HEK293 (cell line): ENCODE results near the gene NRN1L.
A peak's percentile ranks its signal among the peaks of the same experiment; 100 is the strongest.

ENCODE experiments used
- BCL11B ChIP-seq: fragments of 450-650 bp; formaldehyde crosslinking; IDR thresholded peaks from 2 replicates; pipeline ENCODE4 v1.5.1; 2016; ENCODE audit warnings: low read depth, missing biosample characterization, missing genetic modification characterization
- GLI4 ChIP-seq: fragments of 450-650 bp; formaldehyde crosslinking; IDR thresholded peaks from 2 replicates; pipeline ENCODE4 v1.5.1; 2016; ENCODE audit warnings: missing biosample characterization, missing genetic modification characterization
- GLIS1 ChIP-seq: fragments of 450-650 bp; formaldehyde crosslinking; IDR thresholded peaks from 2 replicates; pipeline ENCODE4 v1.5.1; 2016; ENCODE audit warnings: missing biosample characterization, missing genetic modification characterization
- KLF10 ChIP-seq: fragments of 450-650 bp; IDR thresholded peaks from 2 replicates; pipeline ENCODE4 v1.5.1; 2018; ENCODE audit warnings: missing biosample characterization, mild to moderate bottlenecking, missing genetic modification characterization
- KLF16 ChIP-seq: fragments of 450-650 bp; formaldehyde crosslinking; IDR thresholded peaks from 2 replicates; pipeline ENCODE4 v1.5.1; 2017; ENCODE audit warnings: missing biosample characterization, missing genetic modification characterization
- MEIS1 ChIP-seq: sonication (generic); formaldehyde crosslinking; IDR thresholded peaks from 2 replicates; pipeline ENCODE4 v1.8.1; 2022; ENCODE audit warnings: missing genetic modification reagents, mild to moderate bottlenecking, borderline replicate concordance
- SCRT1 ChIP-seq: fragments of 450-650 bp; formaldehyde crosslinking; IDR thresholded peaks from 2 replicates; pipeline ENCODE4 v1.5.1; 2016; ENCODE audit warnings: missing biosample characterization, missing genetic modification characterization, borderline replicate concordance
- SCRT2 ChIP-seq: fragments of 450-650 bp; formaldehyde crosslinking; IDR thresholded peaks from 2 replicates; pipeline ENCODE4 v1.5.1; 2016; ENCODE audit warnings: missing biosample characterization, missing genetic modification characterization
- TCF7L2 ChIP-seq: IDR thresholded peaks from 2 replicates; pipeline ENCODE4 v1.6.1; 2011; ENCODE audit warnings: low read depth, mild to moderate bottlenecking, inconsistent platforms, low read length, moderate library complexity, borderline replicate concordance
- ZBTB17 ChIP-seq: fragments of 450-650 bp; formaldehyde crosslinking; IDR thresholded peaks from 2 replicates; pipeline ENCODE4 v1.5.1; 2016; ENCODE audit warnings: missing biosample characterization, missing genetic modification characterization
- ZBTB21 ChIP-seq: fragments of 450-650 bp; formaldehyde crosslinking; IDR thresholded peaks from 2 replicates; pipeline ENCODE4 v1.5.1; 2017; ENCODE audit warnings: missing biosample characterization, missing genetic modification characterization
- ZFP3 ChIP-seq: fragments of 450-650 bp; formaldehyde crosslinking; IDR thresholded peaks from 2 replicates; pipeline ENCODE4 v1.5.1; 2016; ENCODE audit warnings: low read depth, missing biosample characterization, missing genetic modification characterization
- ZFP37 ChIP-seq: fragments of 450-650 bp; formaldehyde crosslinking; IDR thresholded peaks from 2 replicates; pipeline ENCODE4 v1.5.1; 2016; ENCODE audit warnings: missing biosample characterization, missing genetic modification characterization
- ZNF155 ChIP-seq: fragments of 450-650 bp; formaldehyde crosslinking; IDR thresholded peaks from 2 replicates; pipeline ENCODE4 v1.5.1; 2016; ENCODE audit warnings: missing biosample characterization, missing genetic modification characterization
- ZNF19 ChIP-seq: fragments of 450-650 bp; formaldehyde crosslinking; IDR thresholded peaks from 2 replicates; pipeline ENCODE4; 2016; ENCODE audit warnings: missing biosample characterization, missing genetic modification characterization, low read depth
- ZNF2 ChIP-seq: fragments of 450-650 bp; formaldehyde crosslinking; IDR thresholded peaks from 2 replicates; pipeline ENCODE4 v1.5.1; 2016; ENCODE audit warnings: missing biosample characterization, missing genetic modification characterization
- ZNF214 ChIP-seq: fragments of 450-650 bp; formaldehyde crosslinking; IDR thresholded peaks from 2 replicates; pipeline ENCODE4 v1.5.1; 2017; ENCODE audit warnings: missing biosample characterization, mild to moderate bottlenecking, missing genetic modification characterization, borderline replicate concordance
- ZNF248 ChIP-seq: fragments of 450-650 bp; formaldehyde crosslinking; IDR thresholded peaks from 2 replicates; pipeline ENCODE4 v1.5.1; 2017; ENCODE audit warnings: missing biosample characterization, missing genetic modification characterization
- ZNF266 ChIP-seq: fragments of 450-650 bp; formaldehyde crosslinking; IDR thresholded peaks from 2 replicates; pipeline ENCODE4 v1.5.1; 2016; ENCODE audit warnings: missing biosample characterization, missing genetic modification characterization, low read depth
- ZNF292 ChIP-seq: fragments of 450-650 bp; formaldehyde crosslinking; IDR thresholded peaks from 2 replicates; pipeline ENCODE4 v1.5.1; 2016; ENCODE audit warnings: low read depth, missing biosample characterization, missing genetic modification characterization, borderline replicate concordance
- ZNF311 ChIP-seq: fragments of 450-650 bp; formaldehyde crosslinking; IDR thresholded peaks from 2 replicates; pipeline ENCODE4 v1.5.1; 2017; ENCODE audit warnings: missing biosample characterization, missing genetic modification characterization, borderline replicate concordance
- ZNF324 ChIP-seq: fragments of 450-650 bp; formaldehyde crosslinking; IDR thresholded peaks from 2 replicates; pipeline ENCODE4 v1.5.1; 2016; ENCODE audit warnings: missing biosample characterization, missing genetic modification characterization
- ZNF404 ChIP-seq: fragments of 450-650 bp; formaldehyde crosslinking; IDR thresholded peaks from 2 replicates; pipeline ENCODE4 v1.5.1; 2017; ENCODE audit warnings: missing biosample characterization, missing genetic modification characterization
- ZNF514 ChIP-seq: fragments of 450-650 bp; formaldehyde crosslinking; IDR thresholded peaks from 2 replicates; pipeline ENCODE4 v1.5.1; 2016; ENCODE audit warnings: missing biosample characterization, missing genetic modification characterization
- ZNF580 ChIP-seq: fragments of 450-650 bp; formaldehyde crosslinking; IDR thresholded peaks from 2 replicates; pipeline ENCODE4 v1.5.1; 2016; ENCODE audit warnings: missing biosample characterization, missing genetic modification characterization
- ZNF585B ChIP-seq: fragments of 450-650 bp; formaldehyde crosslinking; IDR thresholded peaks from 2 replicates; pipeline ENCODE4 v1.5.1; 2016; ENCODE audit warnings: missing biosample characterization, missing genetic modification characterization
- ZNF596 ChIP-seq: fragments of 450-650 bp; IDR thresholded peaks from 2 replicates; pipeline ENCODE4 v1.5.0; 2018; ENCODE audit warnings: missing biosample characterization, mild to moderate bottlenecking, missing genetic modification characterization, moderate library complexity
- ZNF626 ChIP-seq: fragments of 450-650 bp; sonication (Bioruptor Pico); formaldehyde crosslinking; IDR thresholded peaks from 2 replicates; pipeline ENCODE4 v1.5.1; 2018; ENCODE audit warnings: missing biosample characterization, missing genetic modification characterization, inconsistent platforms
- ZNF629 ChIP-seq: fragments of 450-650 bp; formaldehyde crosslinking; IDR thresholded peaks from 2 replicates; pipeline ENCODE4 v1.5.1; 2017; ENCODE audit warnings: missing biosample characterization, missing genetic modification characterization
- ZNF747 ChIP-seq: fragments of 450-650 bp; formaldehyde crosslinking; IDR thresholded peaks from 2 replicates; pipeline ENCODE4 v1.5.1; 2016; ENCODE audit warnings: missing biosample characterization, missing genetic modification characterization
- TF ChIP-seq, protein P1 (sequence below): fragments of 450-650 bp; formaldehyde crosslinking; IDR thresholded peaks from 2 replicates; pipeline ENCODE4 v1.5.1; 2017; ENCODE audit warnings: missing biosample characterization, missing genetic modification characterization
- TF ChIP-seq, protein P2 (sequence below): fragments of 450-650 bp; formaldehyde crosslinking; IDR thresholded peaks from 2 replicates; pipeline ENCODE4 v1.5.1; 2016; ENCODE audit warnings: missing biosample characterization, missing genetic modification characterization
- TF ChIP-seq, protein P3 (sequence below): fragments of 450-650 bp; formaldehyde crosslinking; IDR thresholded peaks from 2 replicates; pipeline ENCODE4 v1.5.1; 2016; ENCODE audit warnings: missing biosample characterization, missing genetic modification characterization
- TF ChIP-seq, protein P4 (sequence below): fragments of 450-650 bp; formaldehyde crosslinking; IDR thresholded peaks from 2 replicates; pipeline ENCODE4 v1.5.1; 2016; ENCODE audit warnings: missing biosample characterization, missing genetic modification characterization

NRN1L gene

DNA sequence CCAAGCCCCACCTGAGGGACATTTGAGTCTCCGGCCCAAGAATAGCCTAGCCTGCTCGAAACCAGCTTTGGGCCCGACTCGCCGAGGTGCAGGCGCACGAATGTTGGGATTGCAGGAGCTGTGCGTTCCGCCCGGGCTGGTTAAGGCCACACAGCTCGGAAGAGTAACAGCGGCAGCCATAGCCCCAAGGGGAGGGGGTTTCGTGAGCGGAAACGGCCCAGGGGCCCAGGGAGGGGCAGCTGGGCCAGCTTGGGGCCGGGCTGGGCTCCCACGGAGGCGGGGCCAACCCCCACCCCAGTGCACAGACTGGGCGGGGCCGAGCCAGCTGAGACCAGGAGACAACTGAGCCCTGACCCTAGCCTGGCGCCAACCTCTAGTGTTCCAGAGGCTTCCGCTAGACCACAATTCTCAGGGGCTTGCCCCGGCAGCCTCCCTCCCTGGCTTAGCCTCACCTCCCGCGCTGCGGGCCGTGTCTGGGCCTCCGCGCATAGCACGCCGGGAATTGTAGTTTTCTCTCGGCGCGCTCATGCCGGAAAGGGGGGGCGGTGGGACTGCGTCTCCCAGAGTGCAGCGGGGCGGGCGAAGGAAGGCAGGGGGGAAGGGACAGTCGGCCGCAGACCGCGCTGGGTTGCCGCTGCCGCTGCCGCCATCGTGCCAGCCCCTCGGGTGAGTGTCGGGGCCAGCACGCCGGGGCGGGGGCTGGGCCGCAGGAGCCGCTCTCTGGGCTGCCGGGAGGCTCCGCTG is 38.2 kb upstream of the NRN1L start, which contains the start of gene NUTF2 (continued):
- TF ChIP-seq, protein P1, sequence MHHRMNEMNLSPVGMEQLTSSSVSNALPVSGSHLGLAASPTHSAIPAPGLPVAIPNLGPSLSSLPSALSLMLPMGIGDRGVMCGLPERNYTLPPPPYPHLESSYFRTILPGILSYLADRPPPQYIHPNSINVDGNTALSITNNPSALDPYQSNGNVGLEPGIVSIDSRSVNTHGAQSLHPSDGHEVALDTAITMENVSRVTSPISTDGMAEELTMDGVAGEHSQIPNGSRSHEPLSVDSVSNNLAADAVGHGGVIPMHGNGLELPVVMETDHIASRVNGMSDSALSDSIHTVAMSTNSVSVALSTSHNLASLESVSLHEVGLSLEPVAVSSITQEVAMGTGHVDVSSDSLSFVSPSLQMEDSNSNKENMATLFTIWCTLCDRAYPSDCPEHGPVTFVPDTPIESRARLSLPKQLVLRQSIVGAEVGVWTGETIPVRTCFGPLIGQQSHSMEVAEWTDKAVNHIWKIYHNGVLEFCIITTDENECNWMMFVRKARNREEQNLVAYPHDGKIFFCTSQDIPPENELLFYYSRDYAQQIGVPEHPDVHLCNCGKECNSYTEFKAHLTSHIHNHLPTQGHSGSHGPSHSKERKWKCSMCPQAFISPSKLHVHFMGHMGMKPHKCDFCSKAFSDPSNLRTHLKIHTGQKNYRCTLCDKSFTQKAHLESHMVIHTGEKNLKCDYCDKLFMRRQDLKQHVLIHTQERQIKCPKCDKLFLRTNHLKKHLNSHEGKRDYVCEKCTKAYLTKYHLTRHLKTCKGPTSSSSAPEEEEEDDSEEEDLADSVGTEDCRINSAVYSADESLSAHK (tag by site-specific recombination), result peak; percentile 56
- TF ChIP-seq ZFP37 (tag by site-specific recombination) (no peak), ZNF2 (tag by site-specific recombination) (0 out of 2 replicates have a peak, but pooled peaks have one; percentile 61), ZNF266 (tag by site-specific recombination) (no peak), KLF16 (tag by site-specific recombination) (peak; percentile 95), KLF10 (tag by site-specific recombination) (peak; percentile 82; the same call in 1 of the 2 replicates), GLIS1 (tag by site-specific recombination) (peak; percentile 96), ZNF324 (0 out of 2 replicates have a peak, but pooled peaks have one; percentile 26), ZBTB17 (tag by site-specific recombination) (peak; percentile 92), ZNF155 (tag by site-specific recombination) (no peak), ZNF19 (no peak), BCL11B (no peak; the same call in 1 of the 2 replicates), ZNF292 (tag by site-specific recombination) (no peak), ZNF404 (no peak), ZNF629 (tag by site-specific recombination) (peak; percentile 64; the same call in 1 of the 2 replicates), SCRT2 (no peak), ZNF626 (tag by site-specific recombination) (no peak), ZBTB21 (tag by site-specific recombination) (no peak; the same call in 1 of the 2 replicates), ZNF214 (tag by site-specific recombination) (no peak), GLI4 (tag by site-specific recombination) (no peak), ZNF596 (tag by site-specific recombination) (no peak), ZNF311 (no peak), TCF7L2 (no peak), MEIS1 (no peak), SCRT1 (no peak), ZNF248 (tag by site-specific recombination) (no peak), ZNF580 (peak; percentile 50; the same call in 1 of the 2 replicates), ZFP3 (tag by site-specific recombination) (no peak), ZNF747 (tag by site-specific recombination) (no peak), ZNF585B (tag by site-specific recombination) (no peak), ZNF514 (no peak)
- TF ChIP-seq, protein P2, sequence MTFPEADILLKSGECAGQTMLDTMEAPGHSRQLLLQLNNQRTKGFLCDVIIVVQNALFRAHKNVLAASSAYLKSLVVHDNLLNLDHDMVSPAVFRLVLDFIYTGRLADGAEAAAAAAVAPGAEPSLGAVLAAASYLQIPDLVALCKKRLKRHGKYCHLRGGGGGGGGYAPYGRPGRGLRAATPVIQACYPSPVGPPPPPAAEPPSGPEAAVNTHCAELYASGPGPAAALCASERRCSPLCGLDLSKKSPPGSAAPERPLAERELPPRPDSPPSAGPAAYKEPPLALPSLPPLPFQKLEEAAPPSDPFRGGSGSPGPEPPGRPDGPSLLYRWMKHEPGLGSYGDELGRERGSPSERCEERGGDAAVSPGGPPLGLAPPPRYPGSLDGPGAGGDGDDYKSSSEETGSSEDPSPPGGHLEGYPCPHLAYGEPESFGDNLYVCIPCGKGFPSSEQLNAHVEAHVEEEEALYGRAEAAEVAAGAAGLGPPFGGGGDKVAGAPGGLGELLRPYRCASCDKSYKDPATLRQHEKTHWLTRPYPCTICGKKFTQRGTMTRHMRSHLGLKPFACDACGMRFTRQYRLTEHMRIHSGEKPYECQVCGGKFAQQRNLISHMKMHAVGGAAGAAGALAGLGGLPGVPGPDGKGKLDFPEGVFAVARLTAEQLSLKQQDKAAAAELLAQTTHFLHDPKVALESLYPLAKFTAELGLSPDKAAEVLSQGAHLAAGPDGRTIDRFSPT (tag by site-specific recombination), result peak; percentile 92
- TF ChIP-seq, protein P3, sequence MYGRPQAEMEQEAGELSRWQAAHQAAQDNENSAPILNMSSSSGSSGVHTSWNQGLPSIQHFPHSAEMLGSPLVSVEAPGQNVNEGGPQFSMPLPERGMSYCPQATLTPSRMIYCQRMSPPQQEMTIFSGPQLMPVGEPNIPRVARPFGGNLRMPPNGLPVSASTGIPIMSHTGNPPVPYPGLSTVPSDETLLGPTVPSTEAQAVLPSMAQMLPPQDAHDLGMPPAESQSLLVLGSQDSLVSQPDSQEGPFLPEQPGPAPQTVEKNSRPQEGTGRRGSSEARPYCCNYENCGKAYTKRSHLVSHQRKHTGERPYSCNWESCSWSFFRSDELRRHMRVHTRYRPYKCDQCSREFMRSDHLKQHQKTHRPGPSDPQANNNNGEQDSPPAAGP (tag by site-specific recombination), result no peak
- TF ChIP-seq, protein P4, sequence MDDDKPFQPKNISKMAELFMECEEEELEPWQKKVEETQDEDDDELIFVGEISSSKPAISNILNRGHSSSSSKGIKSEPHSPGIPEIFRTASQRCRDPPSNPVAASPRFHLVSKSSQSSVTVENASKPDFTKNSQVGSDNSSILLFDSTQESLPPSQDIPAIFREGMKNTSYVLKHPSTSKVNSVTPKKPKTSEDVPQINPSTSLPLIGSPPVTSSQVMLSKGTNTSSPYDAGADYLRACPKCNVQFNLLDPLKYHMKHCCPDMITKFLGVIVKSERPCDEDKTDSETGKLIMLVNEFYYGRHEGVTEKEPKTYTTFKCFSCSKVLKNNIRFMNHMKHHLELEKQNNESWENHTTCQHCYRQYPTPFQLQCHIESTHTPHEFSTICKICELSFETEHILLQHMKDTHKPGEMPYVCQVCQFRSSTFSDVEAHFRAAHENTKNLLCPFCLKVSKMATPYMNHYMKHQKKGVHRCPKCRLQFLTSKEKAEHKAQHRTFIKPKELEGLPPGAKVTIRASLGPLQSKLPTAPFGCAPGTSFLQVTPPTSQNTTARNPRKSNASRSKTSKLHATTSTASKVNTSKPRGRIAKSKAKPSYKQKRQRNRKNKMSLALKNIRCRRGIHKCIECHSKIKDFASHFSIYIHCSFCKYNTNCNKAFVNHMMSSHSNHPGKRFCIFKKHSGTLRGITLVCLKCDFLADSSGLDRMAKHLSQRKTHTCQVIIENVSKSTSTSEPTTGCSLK (tag by site-specific recombination), result no peak
